H1 (cell line): Measurements from ENCODE around the gene TMEM129. TPM values are rescaled to one million over a fixed set of nuclear protein-coding genes. Genes with fewer than 3 reads are reported as not detected.

Experiments
- CTCF ChIA-PET: fragments of 300-600 bp; sonication (Branson Sonifier 250); formaldehyde crosslinking; loops from one replicate; lab custom pipeline; 2021; ENCODE audit not compliant: partially characterized antibody; lab: Charles Lee
- POLR2A ChIA-PET: fragments of 300-600 bp; sonication (Branson Sonifier 250); formaldehyde crosslinking; loops from one replicate; lab custom pipeline; 2021; ENCODE audit warnings: inconsistent platforms; ENCODE audit not compliant: partially characterized antibody; lab: Charles Lee
- DNase-seq, 2 experiments: peaks; one replicate each; pipeline versions ENCODE4 v3.0.0 to v3.0.0-alpha.2; 2010 to 2022; ENCODE audit warnings: low spot score in 2 of 2, low read depth in 1 of 2, mixed read lengths in 1 of 2
- FAIRE-seq: peaks from 2 replicates; lab custom pipeline; 2011; peaks lifted over from hg19 to GRCh38; lab: Jason Lieb, UNC
- H2AFZ ChIP-seq: 2 replicates; pipeline ENCODE4 v1.8.1; 2012; ENCODE audit warnings: low read length, inconsistent platforms
- H2AK5ac ChIP-seq: 2 replicates; pipeline ENCODE4 v1.6.1; 2013; ENCODE audit warnings: low read depth, low read length
- H2BK120ac ChIP-seq: replicated peaks from 2 replicates; pipeline ENCODE3; 2013; ENCODE audit warnings: low read depth, low read length, inconsistent platforms
- H2BK12ac ChIP-seq: 2 replicates; pipeline ENCODE4 v1.6.1; 2013; ENCODE audit warnings: low read depth, low read length
- H2BK15ac ChIP-seq: 2 replicates; pipeline ENCODE4 v1.6.1; 2013; ENCODE audit warnings: low read length
- H2BK20ac ChIP-seq: 2 replicates; pipeline ENCODE4 v1.6.1; 2013; ENCODE audit warnings: low read length
- H2BK5ac ChIP-seq: 2 replicates; pipeline ENCODE4 v1.6.1; 2013; ENCODE audit warnings: low read depth, low read length
- H3K14ac ChIP-seq: 2 replicates; pipeline ENCODE4 v1.6.1; 2013; ENCODE audit warnings: inconsistent platforms; ENCODE audit not compliant: insufficient read length
- H3K18ac ChIP-seq: 2 replicates; pipeline ENCODE4 v1.6.1; 2013; ENCODE audit warnings: low read length; ENCODE audit errors: extremely low read depth
- H3K23ac ChIP-seq: 2 replicates; pipeline ENCODE4 v1.6.1; 2013; ENCODE audit warnings: inconsistent platforms; ENCODE audit not compliant: insufficient read length
- H3K23me2 ChIP-seq: 2 replicates; pipeline ENCODE4 v1.6.1; 2013; ENCODE audit warnings: low read depth, low read length
- H3K27ac ChIP-seq: 2 replicates; pipeline ENCODE4 v1.6.1; 2011; ENCODE audit warnings: low read depth, low read length, inconsistent platforms
- H3K27me3 ChIP-seq, 4 experiments: replicated peaks in 1 of 4; 1 replicate in 1 of 4; 2 replicates in 3 of 4; pipeline versions ENCODE4 v1.6.1 to v1.8.1; 2011 to 2013; ENCODE audit warnings: low read length in 3 of 4, mild to moderate bottlenecking in 3 of 4, inconsistent platforms in 2 of 4, mixed read lengths in 2 of 4, moderate library complexity in 1 of 4; ENCODE audit not compliant: control insufficient read depth in 3 of 4, insufficient read depth in 3 of 4; ENCODE audit errors: extremely low read depth in 1 of 4
- H3K36me3 ChIP-seq, 4 experiments: 2 replicates each; pipeline versions ENCODE4 v1.6.1 to v1.8.1; 2011 to 2013; ENCODE audit warnings: mild to moderate bottlenecking in 4 of 4, low read length in 3 of 4, moderate library complexity in 2 of 4, control low read depth in 1 of 4, inconsistent platforms in 1 of 4; ENCODE audit not compliant: insufficient read depth in 4 of 4, control insufficient read depth in 2 of 4
- H3K4ac ChIP-seq: replicated peaks from 2 replicates; pipeline ENCODE3; 2013; ENCODE audit warnings: low read length, low read depth, mixed read lengths, inconsistent platforms; ENCODE audit not compliant: insufficient read length
- H3K4me1 ChIP-seq, 4 experiments: replicated peaks in 1 of 4; 1 replicate in 1 of 4; 2 replicates in 3 of 4; pipeline versions ENCODE4 v1.6.1 to v1.8.1; 2011 to 2013; ENCODE audit warnings: low read length in 3 of 4, inconsistent platforms in 2 of 4, mixed read lengths in 1 of 4; ENCODE audit not compliant: insufficient read depth in 4 of 4, control insufficient read depth in 3 of 4
- H3K4me2 ChIP-seq, 2 experiments: 2 replicates each; pipeline versions ENCODE4 v1.6.1 to v1.8.1; 2011 to 2013; ENCODE audit warnings: low read depth in 2 of 2, low read length in 2 of 2, control low read depth in 1 of 2, inconsistent platforms in 1 of 2, mild to moderate bottlenecking in 1 of 2; ENCODE audit not compliant: insufficient read depth in 1 of 2
- H3K4me3 ChIP-seq, 4 experiments: fragments of 200-600, 300-600 bp in 1 of 4; sonication (generic), shearing (Covaris generic), sonication (Bioruptor Twin) in 1 of 4; 2 replicates each; pipeline versions ENCODE4 v1.5.1 to v1.8.1; 2011 to 2016; ENCODE audit warnings: low read length in 4 of 4, low read depth in 3 of 4, control low read depth in 2 of 4, inconsistent platforms in 2 of 4, mild to moderate bottlenecking in 2 of 4, mixed read lengths in 1 of 4, moderate library complexity in 1 of 4; ENCODE audit not compliant: insufficient read depth in 2 of 4; ENCODE audit errors: extremely low read depth in 1 of 4
- H3K56ac ChIP-seq: replicated peaks from 2 replicates; pipeline ENCODE3; 2013; ENCODE audit warnings: low read depth, mild to moderate bottlenecking, mixed read lengths, low read length, inconsistent platforms; ENCODE audit not compliant: insufficient read length
- H3K79me1 ChIP-seq: 2 replicates; pipeline ENCODE4 v1.6.1; 2013; ENCODE audit warnings: low read depth, low read length, control low read depth
- H3K79me2 ChIP-seq, 2 experiments: 2 replicates each; pipeline versions ENCODE4 v1.6.1 to v1.8.1; 2012 to 2013; ENCODE audit warnings: low read length in 2 of 2, mild to moderate bottlenecking in 2 of 2, inconsistent platforms in 1 of 2; ENCODE audit not compliant: insufficient read depth in 2 of 2, control insufficient read depth in 1 of 2
- H3K9ac ChIP-seq, 4 experiments: replicated peaks in 1 of 4; 1 replicate in 1 of 4; 2 replicates in 3 of 4; pipeline versions ENCODE4 v1.6.1 to v1.8.1; 2011 to 2013; ENCODE audit warnings: low read depth in 3 of 4, low read length in 3 of 4, control low read depth in 2 of 4, mild to moderate bottlenecking in 2 of 4, moderate library complexity in 2 of 4, inconsistent platforms in 1 of 4; ENCODE audit errors: extremely low read depth in 1 of 4
- H3K9me3 ChIP-seq, 2 experiments: 2 replicates each; pipeline versions ENCODE4 v1.6.1 to v1.8.1; 2012 to 2013; ENCODE audit warnings: mild to moderate bottlenecking in 2 of 2, moderate library complexity in 2 of 2, control low read depth in 1 of 2, inconsistent platforms in 1 of 2, low read depth in 1 of 2, low read length in 1 of 2, mixed read lengths in 1 of 2; ENCODE audit not compliant: insufficient read depth in 2 of 2
- H4K20me1 ChIP-seq, 2 experiments: replicated peaks in 1 of 2; 2 replicates each; pipeline versions ENCODE3 to v1.8.1; 2011 to 2013; ENCODE audit warnings: inconsistent platforms in 2 of 2, low read length in 2 of 2, mild to moderate bottlenecking in 1 of 2; ENCODE audit not compliant: insufficient read depth in 2 of 2, control insufficient read depth in 1 of 2
- H4K5ac ChIP-seq: 2 replicates; pipeline ENCODE4 v1.6.1; 2013; ENCODE audit warnings: low read length, low read depth, mixed read lengths, inconsistent platforms; ENCODE audit not compliant: insufficient read length
- H4K8ac ChIP-seq: 2 replicates; pipeline ENCODE4 v1.8.0; 2013; ENCODE audit warnings: mild to moderate bottlenecking, moderate library complexity, low read length, inconsistent platforms; ENCODE audit not compliant: insufficient read depth; ENCODE audit errors: extremely low read depth
- H4K91ac ChIP-seq: replicated peaks from 2 replicates; pipeline ENCODE3; 2013; ENCODE audit warnings: low read length, mixed read lengths, inconsistent platforms; ENCODE audit not compliant: insufficient read length
- GABPA ChIP-seq: IDR thresholded peaks from 2 replicates; pipeline ENCODE4 v1.6.1; 2011; ENCODE audit warnings: mild to moderate bottlenecking, low read length, moderate library complexity, borderline replicate concordance; ENCODE audit not compliant: insufficient read depth
- SIN3A ChIP-seq, 2 experiments: IDR thresholded peaks in 1 of 2; conservative IDR thresholded peaks in 1 of 2; 2 replicates each; pipeline ENCODE4 v1.6.1; 2011 to 2012; ENCODE audit warnings: low read length in 2 of 2, improper control_type of control experiment in 1 of 2, low read depth in 1 of 2, mild to moderate bottlenecking in 1 of 2
- WGBS, 2 experiments: shearing (Covaris generic) in 1 of 2; methylation state at CpG; one replicate each; pipeline versions ENCODE4 v1.1.6 to v1.1.7; 2013 to 2015; ENCODE audit warnings: low lambda C conversion rate in 2 of 2, mixed read lengths in 2 of 2, inconsistent platforms in 1 of 2, low coverage in 1 of 2, missing lambda C conversion rate in 1 of 2; ENCODE audit not compliant: insufficient replicate concordance in 2 of 2, insufficient coverage in 1 of 2, insufficient read length in 1 of 2; ENCODE audit errors: extremely low coverage in 1 of 2, missing lambda C conversion rate in 1 of 2; 5-methylcytosine and 5-hydroxymethylcytosine counted together
- polyA plus RNA-seq, 7 experiments: library from polyadenylated mRNA; depleted of rRNA in 3 of 7; stranded (reverse) in 5 of 7; unstranded in 2 of 7; fragments of >200 nt in 5 of 7; fragments of 200-250 nt in 2 of 7; gene quantifications; 1 replicate in 5 of 7; 2 replicates in 1 of 7; 4 replicates in 1 of 7; pipeline versions ENCODE4 v1.2.1 to v1.2.3, GENCODE V29; 2011 to 2013; ENCODE audit warnings: missing spikeins in 2 of 7, mixed read lengths in 2 of 7
- total RNA-seq: library from RNA; stranded (reverse); fragmentation: NEBNext Ultra II Directional; extraction: Animal tissue kit (Norgen Biotek cat#: 25700); gene quantifications from 2 replicates; pipeline ENCODE4 v1.2.1, GENCODE V29; 2021

TMEM129 gene
- total and polyA plus RNA-seq, 2 of the 8 experiments (the other 6 are each of a cell fraction or from before 2014, with no cell fraction given) = 31.5 to 58.7 TPM

DNA sequence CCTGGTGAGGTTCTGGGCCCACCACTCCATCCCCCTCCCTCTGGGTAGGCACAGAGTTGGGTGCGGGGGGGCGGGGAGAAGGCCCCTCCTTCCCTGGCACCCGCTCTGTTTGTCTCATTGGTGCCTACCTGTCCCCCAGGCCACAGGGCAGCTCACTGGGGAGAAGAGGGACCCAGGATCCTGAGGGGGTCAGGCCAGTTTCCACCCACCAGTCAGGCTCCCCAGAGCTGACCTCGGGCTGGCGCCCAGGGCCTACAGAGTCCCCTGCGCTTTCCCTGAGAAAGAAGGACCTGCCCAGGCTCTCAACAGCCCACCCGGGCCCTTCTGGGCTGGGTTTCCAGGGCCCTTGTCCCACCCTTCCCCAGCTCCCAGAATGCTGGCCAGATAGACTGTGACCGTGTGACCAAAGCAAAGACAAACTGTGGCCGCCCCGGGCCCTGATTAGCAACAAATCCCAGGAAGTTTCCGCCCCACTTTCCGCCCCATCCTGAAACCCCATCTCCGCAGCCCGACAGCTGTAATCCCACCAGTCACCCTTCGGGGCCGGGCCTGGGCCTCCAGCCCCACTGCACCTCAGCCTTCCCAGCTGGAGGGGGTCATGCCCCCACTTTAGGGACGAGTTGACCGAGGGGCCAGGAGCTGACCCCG, 38.2 kb upstream of the TMEM129 start:
- CTCF ChIA-PET = interaction anchor here (0.8 to 71.2 kb wide), 3 partner anchors 6 to 140 kb away, joined by 3 to 2507 read pairs (median 2507); partner anchors contain the start of gene FGFR3
- Histone ChIP-seq H3K36me3 (no peaks in the 10 kb centered on the region), H3K23ac (no peak overlapping the region), H3K4ac (peak overlapping the region; percentile 53), H3K18ac (no peak overlapping the region), H3K4me1 (peaks cover 0 to 7% (median 3%) of the 10 kb centered on the region in 4 experiments; a peak in 4 of 7 replicates), H2BK120ac (no peak overlapping the region), H3K56ac (no peak overlapping the region), H3K14ac (no peak overlapping the region), H3K23me2 (no peaks in the 10 kb centered on the region), H2AFZ (no peak overlapping the region), H3K79me1 (no peaks in the 10 kb centered on the region), H3K27ac (no peak overlapping the region), H4K5ac (no peak overlapping the region), H3K79me2 (no peaks in the 10 kb centered on the region), H4K20me1 (no peaks in the 10 kb centered on the region), H3K9me3 (no peaks in the 10 kb centered on the region), H2BK5ac (no peak overlapping the region), H3K4me3 (no peak overlapping the region), H2AK5ac (no peak overlapping the region), H2BK12ac (peak overlapping the region; percentile 27; the same call in 1 of the 2 replicates), H2BK15ac (no peak overlapping the region), H3K9ac (no peak overlapping the region), H4K8ac (peak overlapping the region; percentile 46; the same call in 1 of the 2 replicates), H3K4me2 (no peak overlapping the region), H2BK20ac (no peak overlapping the region), H3K27me3 (peaks cover 0 to 3% (median 0%) of the 10 kb centered on the region in 4 experiments; a peak in 2 of 7 replicates), H4K91ac (no peak overlapping the region)
- DNase-seq = no peak
- TF ChIP-seq GABPA (peak; percentile 49; the same call in 1 of the 2 replicates), SIN3A (conservative IDR thresholded peaks at IDR 0.05 in 1 of 2, IDR thresholded peaks at IDR 0.05 in 1 of 2; ENCODE audit: low read depth in 1 of 2, low read length in 2 of 2) (no peak)
- no peak for FAIRE-seq
- POLR2A ChIA-PET = interaction anchor here (0.8 to 2.2 kb wide), 7 partner anchors 7 to 38 kb away, joined by 3 to 7 read pairs (median 4); partner anchors contain the start of gene FGFR3
- WGBS, 2 experiments = 75% methylated on average over 15 of the region's 19 CpGs; no CpG with 5 or more reads in 1 of the 2 experiments
